ENCODE results near the gene STARD9.
"Not testable (repeated sequence)": the region's sequence is repeated elsewhere in the genome, so short reads cannot be mapped to it uniquely, and the experiment has no call there.

The STARD9 gene

DNA sequence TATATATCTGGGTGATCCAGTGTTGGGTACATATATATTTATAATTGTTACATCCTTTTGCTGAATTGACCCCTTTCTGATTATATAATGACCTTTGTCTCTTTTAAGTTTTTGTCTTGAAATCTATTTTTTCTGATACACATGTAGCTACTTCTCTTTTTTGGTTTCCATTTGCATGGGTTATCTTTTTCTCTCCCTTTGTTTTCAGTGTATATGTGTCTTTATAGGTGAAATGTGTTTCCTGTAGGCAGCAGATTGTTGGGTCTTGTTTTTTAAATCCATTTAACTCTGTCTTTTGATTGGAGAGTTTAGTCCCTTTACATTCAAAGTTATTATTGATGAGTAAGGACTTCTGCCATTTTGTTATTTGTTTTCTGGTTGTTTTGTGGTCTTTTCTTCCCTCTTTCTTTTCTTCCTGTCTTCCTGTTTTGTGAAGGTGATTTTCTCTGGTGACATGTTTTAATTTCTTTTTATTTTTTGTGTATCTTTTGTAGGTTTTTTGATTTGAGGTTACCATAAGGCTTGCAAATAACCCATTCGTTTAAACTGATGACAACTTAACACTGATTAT is 56.8 kb downstream of the STARD9 start:
- no peak overlapping the region for H3K27ac Mint-ChIP-seq
- no peaks in the 10 kb centered on the region for H3K4me1 Mint-ChIP-seq (ENCODE audit: low read depth)
- H3K9me3 Mint-ChIP-seq (ENCODE audit: low read depth): no peaks in the 10 kb centered on the region
- no peak overlapping the region for H3K4me3 Mint-ChIP-seq
- no peaks in the 10 kb centered on the region for H3K27me3 Mint-ChIP-seq
- H3K36me3 Mint-ChIP-seq: peaks cover 3% of the 10 kb centered on the region

DNA sequence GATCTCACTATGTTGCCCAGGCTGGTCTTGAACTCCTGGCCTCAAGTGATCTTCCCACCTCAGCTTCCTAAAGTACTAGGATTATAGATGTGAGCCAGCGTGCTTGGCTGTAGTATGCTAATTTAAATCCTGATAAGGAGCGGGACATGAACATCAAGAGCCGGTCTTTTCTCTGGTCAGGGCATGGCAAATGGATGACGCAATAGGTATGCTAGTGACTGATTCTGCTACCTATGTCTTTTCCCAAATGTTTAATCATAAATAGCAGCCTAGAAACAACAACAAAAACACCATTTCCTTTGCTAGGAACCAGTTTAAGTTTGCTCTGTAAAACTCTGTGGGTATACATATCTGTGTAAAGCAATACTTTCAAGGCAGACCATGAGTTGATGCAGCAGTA is 64.7 kb downstream of the STARD9 start:
- Mint-ChIP-seq H3K9me3 (ENCODE audit: low read depth) (no peaks in the 10 kb centered on the region), H3K4me3 (no peak overlapping the region), H3K4me1 (ENCODE audit: low read depth) (no peaks in the 10 kb centered on the region), H3K27me3 (no peaks in the 10 kb centered on the region), H3K36me3 (peaks cover 4% of the 10 kb centered on the region), H3K27ac (no peak overlapping the region)

DNA sequence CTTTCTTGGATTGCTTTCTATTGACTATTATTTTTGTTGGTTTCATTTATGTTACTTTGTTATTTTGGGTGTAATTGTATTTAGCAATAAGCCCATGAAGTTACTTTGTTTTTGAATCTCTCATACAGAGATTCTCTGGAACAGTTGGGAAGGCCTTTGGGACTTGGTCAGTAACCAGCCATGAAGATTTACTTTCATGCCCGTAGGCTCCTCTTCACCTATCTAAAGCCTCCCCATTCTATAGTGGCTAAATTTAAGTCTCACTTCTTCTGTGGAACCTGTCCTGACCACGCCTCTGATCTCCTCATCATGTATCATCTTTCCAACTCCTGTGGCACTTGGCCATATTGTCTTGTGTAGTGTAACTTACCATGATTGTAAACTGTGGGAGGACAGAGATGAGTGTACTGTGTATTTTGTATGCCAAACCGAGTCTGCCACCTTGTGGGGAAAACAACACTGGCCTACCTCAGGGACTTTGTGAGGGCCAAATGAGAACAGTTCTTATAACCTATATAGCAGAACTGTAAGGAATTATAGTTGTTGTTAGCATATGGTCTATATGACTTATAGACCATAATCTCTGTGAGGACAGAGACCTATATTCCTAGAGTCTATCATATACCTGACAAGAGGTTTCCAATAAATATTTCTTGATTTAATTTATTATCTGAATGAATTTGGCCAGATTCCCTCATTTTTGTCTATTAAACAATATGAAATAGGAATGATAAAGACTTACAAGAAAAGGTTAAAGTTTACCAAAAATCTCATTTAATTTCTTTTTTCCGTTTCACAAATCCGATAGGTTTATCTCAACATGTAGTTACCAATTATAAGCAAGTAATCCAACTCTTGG is 75.0 kb downstream of the STARD9 start:
- Mint-ChIP-seq H3K4me3 (no peak overlapping the region), H3K27me3 (no peaks in the 10 kb centered on the region), H3K27ac (no peak overlapping the region), H3K36me3 (no peaks in the 10 kb centered on the region), H3K9me3 (ENCODE audit: low read depth) (no peaks in the 10 kb centered on the region), H3K4me1 (ENCODE audit: low read depth) (peaks cover 3% of the 10 kb centered on the region)

DNA sequence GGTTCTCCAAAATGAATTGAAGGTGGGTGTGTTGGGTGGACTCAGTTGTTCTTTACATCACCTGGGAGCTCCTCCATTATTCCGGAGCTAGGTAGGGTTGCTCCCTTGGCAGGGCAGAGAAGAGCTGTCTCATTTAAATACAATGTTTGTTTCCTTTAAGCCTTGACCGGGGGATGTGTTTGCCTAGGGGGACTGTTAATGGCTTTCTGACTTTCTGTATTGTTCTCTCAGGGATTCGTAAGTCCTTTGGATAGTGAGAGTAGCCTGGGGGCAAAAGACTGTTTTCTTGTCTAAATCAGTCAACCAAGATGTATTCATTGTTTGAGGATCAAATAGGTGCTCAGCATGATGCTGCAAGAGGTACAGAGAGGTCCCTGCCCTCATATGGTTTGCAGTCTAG is 90.4 kb downstream of the STARD9 start:
- Mint-ChIP-seq H3K4me3 (no peak overlapping the region), H3K9me3 (ENCODE audit: low read depth) (no peaks in the 10 kb centered on the region), H3K27ac (no peak overlapping the region), H3K27me3 (no peaks in the 10 kb centered on the region), H3K36me3 (peaks cover 14% of the 10 kb centered on the region), H3K4me1 (ENCODE audit: low read depth) (no peaks in the 10 kb centered on the region)

DNA sequence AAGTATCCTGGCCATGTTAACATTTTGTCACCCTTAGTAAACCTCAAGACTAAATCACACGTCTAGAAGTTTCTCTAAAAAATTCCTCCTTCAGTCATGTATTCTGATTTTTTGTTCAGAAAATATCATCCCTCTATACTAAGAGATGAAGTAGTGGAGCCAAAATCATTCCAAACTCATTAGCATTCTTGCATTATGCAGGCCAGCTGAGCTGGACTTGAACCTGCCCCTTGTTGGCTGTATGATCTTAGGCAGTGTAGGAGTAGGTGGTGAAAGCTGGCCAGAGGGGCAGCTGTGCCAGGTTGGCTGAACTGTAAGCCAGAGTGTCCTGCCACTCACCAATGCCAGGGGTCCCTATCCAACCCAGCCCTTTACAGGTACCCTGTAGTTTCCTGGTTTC is 92.4 kb downstream of the STARD9 start:
- no peak overlapping the region for H3K27ac Mint-ChIP-seq
- H3K4me3 Mint-ChIP-seq: no peak overlapping the region
- no peaks in the 10 kb centered on the region for H3K27me3 Mint-ChIP-seq
- no peaks in the 10 kb centered on the region for H3K9me3 Mint-ChIP-seq (ENCODE audit: low read depth)
- no peaks in the 10 kb centered on the region for H3K4me1 Mint-ChIP-seq (ENCODE audit: low read depth)
- H3K36me3 Mint-ChIP-seq: peaks cover 12% of the 10 kb centered on the region

DNA sequence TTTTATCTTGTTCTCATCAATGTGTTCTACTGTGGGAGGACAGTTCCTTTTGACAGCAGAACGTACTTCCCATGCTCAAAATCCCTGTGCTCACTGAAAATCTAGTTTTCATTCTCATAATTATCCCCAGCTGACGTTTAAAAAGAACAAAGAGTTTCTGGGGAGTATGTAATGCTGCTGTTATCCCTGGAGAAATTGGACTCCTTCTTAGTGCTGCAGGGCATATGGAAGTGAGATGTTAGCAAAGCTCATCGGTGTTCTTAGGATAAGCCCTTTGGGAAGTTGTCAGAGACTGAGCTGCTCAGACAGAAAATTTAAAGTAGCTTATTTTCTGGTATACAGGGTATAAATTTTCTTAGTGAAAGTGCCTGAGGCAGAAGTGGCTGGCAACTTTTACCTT is 95.0 kb downstream of the STARD9 start:
- no peaks in the 10 kb centered on the region for H3K4me1 Mint-ChIP-seq (ENCODE audit: low read depth)
- peaks cover 15% of the 10 kb centered on the region for H3K36me3 Mint-ChIP-seq
- no peaks in the 10 kb centered on the region for H3K9me3 Mint-ChIP-seq (ENCODE audit: low read depth)
- no peak overlapping the region for H3K4me3 Mint-ChIP-seq
- no peaks in the 10 kb centered on the region for H3K27me3 Mint-ChIP-seq
- H3K27ac Mint-ChIP-seq: no peak overlapping the region

DNA sequence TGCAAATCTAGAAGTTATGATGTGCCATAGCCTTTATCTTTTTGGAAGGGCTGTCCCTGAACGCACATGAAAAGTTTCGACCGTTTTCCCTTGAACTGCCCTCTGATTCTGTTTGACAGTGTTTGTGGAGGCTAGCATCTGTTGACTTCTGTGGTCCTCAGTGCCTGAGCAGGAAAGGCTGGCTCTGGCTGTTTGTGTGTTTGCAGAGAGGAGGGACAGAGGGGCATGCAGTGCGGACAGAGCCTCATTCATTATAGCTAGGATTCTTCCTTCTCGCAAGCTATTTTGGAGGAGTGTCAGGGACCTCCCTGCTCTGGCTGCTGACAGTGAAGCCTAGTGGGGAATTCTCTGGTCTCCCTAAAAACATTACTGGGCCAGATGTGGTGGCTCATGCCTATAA is 97.0 kb downstream of the STARD9 start:
- Mint-ChIP-seq H3K9me3 (ENCODE audit: low read depth) (no peaks in the 10 kb centered on the region), H3K27ac (no peak overlapping the region), H3K4me3 (no peak overlapping the region), H3K36me3 (peaks cover 12% of the 10 kb centered on the region), H3K4me1 (ENCODE audit: low read depth) (no peaks in the 10 kb centered on the region), H3K27me3 (no peaks in the 10 kb centered on the region)

DNA sequence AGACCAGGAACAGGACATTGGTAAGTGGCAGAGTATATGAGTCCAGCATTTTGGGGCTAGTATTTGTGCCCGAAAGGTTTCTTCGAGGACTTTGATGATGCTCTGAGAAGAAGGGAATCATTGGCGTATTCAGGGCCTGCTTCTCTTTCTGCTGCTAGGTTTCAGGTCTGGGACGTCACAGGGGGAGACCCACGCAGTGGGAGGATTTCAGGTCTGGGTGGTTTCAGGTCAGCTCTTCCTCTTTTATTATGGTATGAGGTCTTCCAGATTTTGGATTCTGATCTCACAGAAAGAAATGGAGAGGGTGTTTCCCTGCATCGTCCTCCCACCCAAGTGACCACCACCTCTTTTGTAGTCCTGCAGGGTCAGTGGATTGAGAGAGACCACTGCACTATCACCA is 99.1 kb downstream of the STARD9 start:
- H3K9me3 Mint-ChIP-seq (ENCODE audit: low read depth): no peaks in the 10 kb centered on the region
- H3K4me3 Mint-ChIP-seq: no peak overlapping the region
- no peaks in the 10 kb centered on the region for H3K27me3 Mint-ChIP-seq
- H3K4me1 Mint-ChIP-seq (ENCODE audit: low read depth): no peaks in the 10 kb centered on the region
- H3K27ac Mint-ChIP-seq: no peak overlapping the region
- H3K36me3 Mint-ChIP-seq: peaks cover 12% of the 10 kb centered on the region

DNA sequence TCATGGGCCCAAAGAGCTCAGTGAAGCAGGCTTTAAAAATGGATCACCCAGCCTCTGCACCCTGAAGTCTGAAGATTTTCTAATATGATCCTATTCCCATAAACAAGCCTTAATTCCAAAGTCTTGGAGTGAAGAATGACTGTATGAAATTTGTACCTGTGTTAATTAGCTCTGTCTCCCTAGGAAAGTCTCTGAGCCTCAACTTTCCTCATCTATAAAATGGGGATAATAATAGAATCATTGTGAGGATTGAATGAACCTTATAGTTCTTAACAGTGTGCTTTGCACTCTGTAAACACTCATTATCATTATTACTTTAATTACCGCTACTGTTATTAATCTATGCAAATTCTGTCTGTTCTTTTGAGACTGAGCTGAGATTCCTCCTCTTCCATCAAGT is 99.6 kb downstream of the STARD9 start:
- Mint-ChIP-seq H3K27me3 (no peaks in the 10 kb centered on the region), H3K36me3 (peaks cover 11% of the 10 kb centered on the region), H3K4me3 (no peak overlapping the region), H3K4me1 (ENCODE audit: low read depth) (peaks cover 3% of the 10 kb centered on the region), H3K9me3 (ENCODE audit: low read depth) (no peaks in the 10 kb centered on the region), H3K27ac (no peak overlapping the region)

DNA sequence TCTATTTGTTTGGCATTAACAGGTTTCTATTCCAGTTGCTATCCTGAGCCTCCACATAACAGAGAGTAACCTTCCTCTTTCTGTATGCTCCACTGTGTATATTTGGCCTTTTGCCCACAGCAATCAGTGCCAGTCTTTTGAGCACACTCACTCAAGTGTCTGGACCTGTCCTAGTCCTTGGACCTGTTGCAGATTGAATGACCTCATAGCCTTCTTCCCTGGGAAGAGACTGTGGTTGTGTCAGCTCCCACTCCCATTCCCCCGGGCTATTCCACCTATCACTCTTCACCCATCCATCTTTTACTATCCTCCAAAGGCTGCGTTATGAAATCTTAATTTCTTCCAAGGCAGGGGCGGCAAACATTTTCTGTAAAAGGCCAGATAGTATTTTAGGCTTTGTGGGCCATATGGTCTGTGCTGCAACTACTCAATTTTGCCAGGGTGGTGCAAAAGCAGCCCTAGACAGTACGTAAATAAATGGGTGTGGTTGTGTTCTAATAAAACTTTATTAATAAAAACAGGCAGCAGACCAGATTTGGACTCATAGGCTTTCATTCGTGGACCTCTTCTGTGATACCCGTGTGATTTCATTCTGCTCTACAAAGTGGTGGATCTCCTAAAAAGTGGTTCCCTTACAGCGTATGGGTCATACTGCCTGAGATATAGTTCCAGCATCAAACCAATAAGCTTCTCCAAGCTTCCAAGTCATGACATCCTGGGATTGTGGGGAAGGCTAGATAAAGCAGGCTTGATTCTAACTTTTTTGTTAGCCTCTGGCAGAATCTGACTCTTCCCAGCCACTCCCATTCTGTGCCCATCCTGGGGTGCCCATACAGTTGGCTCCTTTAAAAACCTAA is 104.1 kb downstream of the STARD9 start:
- Mint-ChIP-seq H3K4me3 (no peak overlapping the region), H3K27me3 (no peaks in the 10 kb centered on the region), H3K27ac (no peak overlapping the region), H3K9me3 (ENCODE audit: low read depth) (no peaks in the 10 kb centered on the region), H3K36me3 (peaks cover 18% of the 10 kb centered on the region), H3K4me1 (ENCODE audit: low read depth) (peaks cover 3% of the 10 kb centered on the region)

DNA sequence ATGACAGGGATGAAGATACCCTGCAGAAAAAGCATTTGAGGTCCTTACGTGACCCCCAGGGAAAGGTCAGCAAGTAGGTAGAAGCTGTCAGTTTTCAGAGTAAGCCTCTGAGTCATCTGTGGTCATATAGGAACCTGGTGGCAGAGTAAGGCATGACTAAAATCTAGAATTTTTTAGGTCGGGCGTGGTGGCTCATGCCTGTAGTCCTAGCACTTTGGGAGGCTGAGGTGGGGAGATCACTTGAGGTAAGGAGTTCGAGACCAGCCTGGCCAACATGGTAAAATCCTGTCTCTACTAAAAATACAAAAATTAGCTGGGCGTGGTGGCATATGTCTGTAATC is 104.7 kb downstream of the STARD9 start:
- H3K4me3 Mint-ChIP-seq; H3K27ac Mint-ChIP-seq; H3K9me3 Mint-ChIP-seq (ENCODE audit: low read depth); H3K4me1 Mint-ChIP-seq (ENCODE audit: low read depth); H3K27me3 Mint-ChIP-seq: not testable (repeated sequence)
- peaks cover 17% of the 10 kb centered on the region for H3K36me3 Mint-ChIP-seq

DNA sequence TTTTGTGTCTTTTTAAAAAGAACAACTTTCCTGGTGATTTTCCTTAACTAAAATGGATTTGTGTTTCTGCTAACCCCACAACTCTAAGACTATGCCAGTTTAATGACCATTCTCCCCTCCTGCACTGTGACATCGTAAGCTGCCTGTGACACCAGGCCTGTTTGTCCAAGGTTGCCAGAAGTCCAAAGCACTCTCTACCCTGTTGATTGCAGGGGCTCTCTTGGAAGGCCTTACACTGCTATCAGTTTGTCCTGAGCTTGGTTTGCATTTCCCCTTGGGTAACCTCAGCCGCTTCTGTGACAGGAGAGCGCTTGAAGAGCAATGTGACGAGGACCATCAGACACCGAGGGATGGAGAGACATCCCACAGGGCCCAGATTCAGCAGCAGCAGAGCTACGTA is 105.7 kb downstream of the STARD9 start:
- peaks cover 3% of the 10 kb centered on the region for H3K4me1 Mint-ChIP-seq (ENCODE audit: low read depth)
- H3K27ac Mint-ChIP-seq: no peak overlapping the region
- H3K27me3 Mint-ChIP-seq: no peaks in the 10 kb centered on the region
- peaks cover 14% of the 10 kb centered on the region for H3K36me3 Mint-ChIP-seq
- no peaks in the 10 kb centered on the region for H3K9me3 Mint-ChIP-seq (ENCODE audit: low read depth)
- H3K4me3 Mint-ChIP-seq: no peak overlapping the region

DNA sequence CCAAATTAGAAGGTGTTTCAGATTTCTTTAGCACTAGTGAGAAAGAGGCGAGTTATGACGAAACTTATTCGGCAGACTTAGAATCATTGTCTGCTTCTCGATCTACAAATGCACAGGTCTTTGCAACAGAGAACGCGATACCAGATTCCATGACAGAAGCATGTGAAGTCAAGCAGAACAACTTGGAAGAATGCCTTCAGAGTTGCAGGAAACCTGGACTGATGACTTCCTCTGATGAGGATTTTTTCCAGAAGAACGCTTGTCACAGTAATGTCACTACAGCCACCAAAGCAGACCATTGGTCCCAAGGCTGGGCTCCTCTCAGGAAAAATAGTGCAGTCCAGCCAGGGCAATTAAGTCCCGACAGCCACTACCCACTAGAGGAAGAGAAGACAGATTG is 110.9 kb downstream of the STARD9 start:
- Mint-ChIP-seq H3K27ac (no peak overlapping the region), H3K9me3 (ENCODE audit: low read depth) (no peaks in the 10 kb centered on the region), H3K4me3 (no peak overlapping the region), H3K4me1 (ENCODE audit: low read depth) (no peaks in the 10 kb centered on the region), H3K27me3 (no peaks in the 10 kb centered on the region), H3K36me3 (peaks cover 12% of the 10 kb centered on the region)

DNA sequence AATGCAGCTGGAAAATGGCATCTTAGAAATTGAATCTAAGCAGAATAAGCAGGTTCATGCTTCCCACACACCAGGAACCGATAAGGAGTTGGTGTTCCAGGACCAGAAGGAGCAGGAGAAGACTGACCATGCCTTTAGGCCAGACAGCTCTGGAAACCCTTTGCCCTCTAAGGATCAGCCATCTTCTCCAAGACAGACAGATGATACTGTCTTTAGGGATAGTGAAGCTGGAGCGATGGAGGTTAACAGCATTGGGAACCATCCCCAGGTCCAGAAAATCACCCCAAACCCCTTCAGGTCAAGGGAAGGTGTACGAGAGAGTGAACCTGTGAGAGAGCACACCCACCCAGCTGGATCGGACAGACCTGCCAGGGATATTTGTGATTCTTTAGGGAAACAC is 112.3 kb downstream of the STARD9 start:
- peaks cover 8% of the 10 kb centered on the region for H3K36me3 Mint-ChIP-seq
- no peaks in the 10 kb centered on the region for H3K4me1 Mint-ChIP-seq (ENCODE audit: low read depth)
- H3K27me3 Mint-ChIP-seq: no peaks in the 10 kb centered on the region
- no peaks in the 10 kb centered on the region for H3K9me3 Mint-ChIP-seq (ENCODE audit: low read depth)
- no peak overlapping the region for H3K4me3 Mint-ChIP-seq
- H3K27ac Mint-ChIP-seq: no peak overlapping the region

DNA sequence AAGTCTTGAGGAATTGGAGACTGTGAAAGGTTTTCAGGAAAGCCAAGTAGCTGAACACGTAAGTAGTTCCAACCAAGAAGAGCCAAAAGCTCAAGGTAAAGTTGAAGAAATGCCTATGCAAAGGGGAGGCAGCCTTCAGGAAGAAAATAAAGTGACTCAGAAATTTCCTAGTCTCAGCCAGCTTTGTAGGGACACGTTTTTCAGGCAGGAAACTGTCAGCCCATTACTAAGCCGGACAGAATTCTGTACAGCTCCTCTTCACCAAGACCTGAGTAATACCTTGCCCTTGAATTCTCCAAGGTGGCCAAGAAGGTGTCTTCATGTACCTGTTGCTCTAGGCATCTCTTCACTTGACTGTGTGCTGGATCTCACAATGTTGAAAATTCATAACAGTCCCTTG is 112.9 kb downstream of the STARD9 start:
- H3K27me3 Mint-ChIP-seq: no peaks in the 10 kb centered on the region
- no peak overlapping the region for H3K4me3 Mint-ChIP-seq
- peaks cover 5% of the 10 kb centered on the region for H3K36me3 Mint-ChIP-seq
- H3K27ac Mint-ChIP-seq: no peak overlapping the region
- no peaks in the 10 kb centered on the region for H3K9me3 Mint-ChIP-seq (ENCODE audit: low read depth)
- no peaks in the 10 kb centered on the region for H3K4me1 Mint-ChIP-seq (ENCODE audit: low read depth)
